Activated CD8-positive, alpha-beta memory T cell treated with anti-CD3 and anti-CD28 coated beads, Interleukin-2, amount 50 U/mL, for 48 hours (primary cell): Measurements from ENCODE around the gene PCDHA4.

Experiments used
- DNase-seq: peaks from one replicate; pipeline ENCODE4 v3.0.0-alpha.2; 2020

The PCDHA4 gene

GRCh38 chr5:140862441-140863295 is 55.8 kb downstream of the PCDHA4 start:
- DNase-seq = no peak
